SK-N-SH (cell line): ENCODE measurements around the gene PCGF2.

Experiments used
- CTCF ChIP-seq: fragments of 200-600 bp; sonication (generic); IDR thresholded peaks from 2 replicates; pipeline ENCODE4 v1.6.1; 2017; ENCODE audit warnings: antibody characterized with exemption, mild to moderate bottlenecking, moderate library complexity
- POLR2AphosphoS5 ChIP-seq: IDR thresholded peaks from 2 replicates; pipeline ENCODE4 v1.6.1; 2012; ENCODE audit warnings: low read depth, low read length
- RAD21 ChIP-seq: IDR thresholded peaks from 2 replicates; pipeline ENCODE4 v1.6.1; 2012; ENCODE audit warnings: mild to moderate bottlenecking, low read length
- TCF12 ChIP-seq: IDR thresholded peaks from 2 replicates; pipeline ENCODE4 v1.4.0; 2012
- TEAD4 ChIP-seq: IDR thresholded peaks from 2 replicates; pipeline ENCODE4 v1.4.0; 2012; ENCODE audit warnings: mild to moderate bottlenecking, borderline replicate concordance; ENCODE audit not compliant: insufficient read depth

- no peak for TF ChIP-seq CTCF
- no peak for TF ChIP-seq TEAD4
- TF ChIP-seq POLR2AphosphoS5 = no peak
- TF ChIP-seq TCF12 = no peak
- TF ChIP-seq RAD21 = no peak
These were observed 6.7 kb downstream of the PCGF2 start for GRCh38 chr17:38741461-38741860.
